Inferior parietal cortex (tissue), 1 donor: Measurements from ENCODE around the gene PLCH1.
A peak's percentile ranks its signal among the peaks of the same experiment; 100 is the strongest.

Source experiments
- DNase-seq: peaks from one replicate; pipeline ENCODE4 v3.0.0-alpha.2; 2016; ENCODE audit errors: extremely low spot score

Gene PLCH1

GRCh38 chr3:155682426-155683343, 62.2 kb downstream of the PLCH1 start:
- DNase-seq = no peak

- peak; percentile 40 for DNase-seq
These were observed 68.5 kb downstream of the PLCH1 start for GRCh38 chr3:155676252-155676981.

- no peak for DNase-seq
These were observed 69.8 kb downstream of the PLCH1 start for GRCh38 chr3:155675094-155675493.

GRCh38 chr3:155673421-155673820, 71.5 kb downstream of the PLCH1 start:
- DNase-seq = no peak

- no peak for DNase-seq
These were observed 74.5 kb downstream of the PLCH1 start for GRCh38 chr3:155670335-155670734.

GRCh38 chr3:155667988-155668387, 76.9 kb downstream of the PLCH1 start:
- DNase-seq = no peak

GRCh38 chr3:155664925-155665695, 79.8 kb downstream of the PLCH1 start:
- DNase-seq = no peak

GRCh38 chr3:155663467-155664212, 81.2 kb downstream of the PLCH1 start:
- DNase-seq = no peak

- no peak for DNase-seq
These were observed 83.1 kb downstream of the PLCH1 start for GRCh38 chr3:155661760-155662159.

GRCh38 chr3:155661042-155661441, 83.8 kb downstream of the PLCH1 start:
- DNase-seq = no peak

GRCh38 chr3:155658671-155659261, 86.1 kb downstream of the PLCH1 start:
- DNase-seq = no peak

GRCh38 chr3:155658006-155658405, 86.9 kb downstream of the PLCH1 start:
- no peak for DNase-seq

- no peak for DNase-seq
These were observed 87.7 kb downstream of the PLCH1 start for GRCh38 chr3:155657161-155657560.

GRCh38 chr3:155656466-155656865, 88.4 kb downstream of the PLCH1 start:
- DNase-seq = no peak

GRCh38 chr3:155651489-155652218, 93.2 kb downstream of the PLCH1 start:
- DNase-seq = no peak

- no peak for DNase-seq
These were observed 96.8 kb downstream of the PLCH1 start for GRCh38 chr3:155648013-155648591.

GRCh38 chr3:155647206-155647605, 97.7 kb downstream of the PLCH1 start:
- no peak for DNase-seq

GRCh38 chr3:155646669-155647068, 98.2 kb downstream of the PLCH1 start:
- no peak for DNase-seq

- DNase-seq = no peak
These were observed 98.7 kb downstream of the PLCH1 start for GRCh38 chr3:155646128-155646527.

GRCh38 chr3:155643581-155644165, 101.2 kb downstream of the PLCH1 start:
- DNase-seq = no peak
